ENCODE results near the gene ITFG1. TPM values are rescaled to one million over a fixed set of nuclear protein-coding genes. Genes with fewer than 3 reads are reported as not detected.

Gene ITFG1
- total and polyA plus RNA-seq, 9 of the 15 experiments (the other 6 are each of a cell fraction or from before 2014, with no cell fraction given), result 17.1 to 83.5 (median 35.8) TPM

DNA sequence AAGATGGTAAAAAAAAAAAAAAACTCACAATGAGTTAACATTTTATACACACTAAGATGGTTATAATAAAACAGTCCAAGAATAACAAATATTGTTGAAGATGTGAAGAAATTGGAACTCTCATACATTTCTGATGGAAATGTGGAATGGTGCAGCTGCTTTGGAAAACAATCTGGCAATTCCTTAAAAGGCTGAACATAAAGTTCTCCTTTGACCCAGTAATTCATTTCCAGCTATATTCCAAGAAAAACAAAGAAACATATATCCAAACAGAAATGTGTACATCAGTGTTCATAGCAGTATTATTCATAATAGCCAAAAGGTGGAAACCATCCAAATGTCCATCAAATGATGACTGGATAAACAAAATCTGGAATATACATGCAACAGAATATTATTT is 219.8 kb downstream of the ITFG1 start:
- no peak overlapping the region for H2AFZ ChIP-seq (ENCODE audit: low read depth, low read length)
- ChIA-PET CTCF (ENCODE audit: low intra/inter-chr PET ratio) (no interaction called here), POLR2A (no interaction called here)
- H3K9ac ChIP-seq (ENCODE audit: insufficient read depth in 1 of 2, low read depth in 2 of 2, low read length in 2 of 2), result no peak overlapping the region
- no peaks in the 10 kb centered on the region for H3K9me1 ChIP-seq (ENCODE audit: control insufficient read depth, insufficient read depth, low read length)
- intact Hi-C loops (cut with micrococcal nuclease), result no loop called here
- no peaks in the 10 kb centered on the region for H4K20me1 ChIP-seq (replicated peaks; ENCODE audit: control insufficient read depth, insufficient read depth, low read length)
- no peak for FAIRE-seq
- no peak for DNase-seq (ENCODE audit: extremely low read depth in 1 of 4, low spot score in 3 of 4)
- no peaks in the 10 kb centered on the region for H3K9me3 ChIP-seq (replicated peaks; ENCODE audit: control insufficient read depth, insufficient read depth, low read depth, low read length)
- H3K79me2 ChIP-seq (ENCODE audit: control insufficient read depth, insufficient read depth, low read length), result no peaks in the 10 kb centered on the region
- 0 out of 3 replicates have a peak, but pooled peaks cover 4% of the 10 kb centered on the region for H3K36me3 ChIP-seq (ENCODE audit: control insufficient read depth, insufficient read depth, low read length)
- no TSS peak for BruUV-seq (replicated peaks)
- no peaks in the 10 kb centered on the region for H3K4me1 ChIP-seq (replicated peaks in 1 of 2; ENCODE audit: control insufficient read depth in 2 of 2, insufficient read depth in 2 of 2, low read length in 2 of 2)
- no peaks in the 10 kb centered on the region for H3K27me3 ChIP-seq (ENCODE audit: control insufficient read depth in 2 of 2, insufficient read depth in 2 of 2, low read length in 2 of 2)
- TF ChIP-seq ARID4B (CRISPR knock-in tag; IDR thresholded peaks at IDR 0.05), result no peak
- no peak for TF ChIP-seq GABPA (tag; conservative IDR thresholded peaks at IDR 0.05; ENCODE audit: low read depth)
- TF ChIP-seq HOXB6 (CRISPR knock-in tag; IDR thresholded peaks at IDR 0.05; ENCODE audit: borderline replicate concordance), result no peak
- no peak for TF ChIP-seq TEAD1 (CRISPR knock-in tag; IDR thresholded peaks at IDR 0.05)
- TF ChIP-seq KAT2B (IDR thresholded peaks at IDR 0.05; ENCODE audit: low read depth, low read length), result no peak
- no peak for TF ChIP-seq ZNF41 (CRISPR knock-in tag; conservative IDR thresholded peaks at IDR 0.05)
- TF ChIP-seq ZNF764 (CRISPR knock-in tag; IDR thresholded peaks at IDR 0.05; ENCODE audit: low read depth), result no peak
- TF ChIP-seq HLTF (IDR thresholded peaks at IDR 0.05), result no peak
- TF ChIP-seq TBL1XR1 (IDR thresholded peaks at IDR 0.05; ENCODE audit: low read length in 2 of 2), result no peak
- no peak for TF ChIP-seq FUS (optimal IDR thresholded peaks at IDR 0.05; ENCODE audit: low read depth, low read length)
- no peak for TF ChIP-seq CHD1 (IDR thresholded peaks at IDR 0.05; ENCODE audit: low read length)
- no peak for TF ChIP-seq CEBPB (tag; IDR thresholded peaks at IDR 0.05)
- no peak for TF ChIP-seq RBBP5 (IDR thresholded peaks at IDR 0.05; ENCODE audit: borderline replicate concordance, insufficient read depth, low read length, poor library complexity, severe bottlenecking)
- TF ChIP-seq USF2 (CRISPR knock-in tag; IDR thresholded peaks at IDR 0.05), result no peak
- no peak for TF ChIP-seq ZNF146 (CRISPR knock-in tag; IDR thresholded peaks at IDR 0.05; ENCODE audit: unreplicated experiment)
- H3K27ac ChIP-seq (ENCODE audit: extremely low read depth, low read depth, low read length), result no peak overlapping the region
- H3K4me2 ChIP-seq (ENCODE audit: insufficient read depth, low read length), result no peak overlapping the region
- ATAC-seq, result no peak
- in situ Hi-C loops (cut with MboI), result no loop called here
- no peak overlapping the region for H3K4me3 ChIP-seq
